ENCODE data around the gene COL6A2.
"Not testable (repeated sequence)": the region's sequence is repeated elsewhere in the genome, so short reads cannot be mapped to it uniquely, and the experiment has no call there.

Gene COL6A2

DNA sequence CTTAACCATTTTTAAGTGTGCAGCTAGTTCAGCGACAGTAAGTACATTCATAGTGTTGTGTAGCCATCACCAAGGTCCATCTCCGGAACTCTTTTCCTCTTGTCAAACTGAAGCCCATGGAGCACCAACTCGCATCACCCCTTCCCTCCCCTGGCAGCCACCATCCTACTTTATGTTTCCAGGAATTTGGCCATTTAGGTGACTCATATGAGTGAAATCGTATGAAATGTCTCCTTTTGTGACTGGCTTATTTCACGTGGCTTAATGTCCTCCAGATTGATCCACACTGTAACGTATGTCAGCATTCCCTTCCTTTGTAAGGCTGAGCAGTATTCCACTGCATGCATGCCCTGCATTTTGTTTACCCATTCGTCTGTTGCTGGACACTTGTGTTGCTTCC, 2.5 kb downstream of the COL6A2 start:
- no peaks in the 10 kb centered on the region for H3K36me3 ChIP-seq (ENCODE audit: control insufficient read depth in 5 of 5, insufficient read depth in 5 of 5, low read length in 5 of 5)
- no peak overlapping the region for H3K9ac ChIP-seq (ENCODE audit: low read length in 5 of 5)
- H3K4me1 ChIP-seq (ENCODE audit: control insufficient read depth in 5 of 5, insufficient read depth in 5 of 5, low read length in 5 of 5): peaks cover 0 to 38% (median 22%) of the 10 kb centered on the region in 5 donors
- H3K27ac ChIP-seq (ENCODE audit: low read depth, low read length): no peak overlapping the region
- H3K27me3 ChIP-seq (ENCODE audit: control insufficient read depth in 5 of 5, insufficient read depth in 4 of 5, low read length in 5 of 5): peaks cover 0 to 26% (median 0%) of the 10 kb centered on the region in 5 donors
- H3K4me3 ChIP-seq (ENCODE audit: low read depth in 1 of 5, low read length in 5 of 5): peak overlapping the region; percentile 30 to 64 (median 44)
- peaks cover 0 to 8% (median 7%) of the 10 kb centered on the region in 5 donors for H3K9me3 ChIP-seq (ENCODE audit: control insufficient read depth in 5 of 5, low read length in 5 of 5)

DNA sequence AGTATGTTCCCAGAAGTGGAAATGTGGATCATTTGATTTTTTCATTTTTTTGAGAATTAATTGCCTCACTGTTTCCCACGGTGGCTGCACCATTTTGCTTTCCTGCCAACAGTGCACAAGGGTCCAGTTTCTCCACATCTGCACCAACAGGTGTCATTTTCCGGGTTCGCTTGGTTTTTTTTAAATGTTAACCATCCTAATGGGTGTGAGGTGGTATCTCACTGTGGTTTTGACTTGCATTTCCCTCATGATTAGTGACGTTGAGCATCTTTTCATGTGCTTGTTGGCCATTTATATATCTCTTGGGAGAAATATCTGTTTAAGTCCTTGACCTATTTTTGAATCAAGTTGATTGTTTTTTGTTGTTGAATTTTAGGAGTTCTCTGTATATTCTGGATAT, 3.0 kb downstream of the COL6A2 start:
- peaks cover 0 to 10% (median 7%) of the 10 kb centered on the region in 5 donors for H3K9me3 ChIP-seq (ENCODE audit: control insufficient read depth in 5 of 5, low read length in 5 of 5)
- peaks cover 0 to 26% (median 0%) of the 10 kb centered on the region in 5 donors for H3K27me3 ChIP-seq (ENCODE audit: control insufficient read depth in 5 of 5, insufficient read depth in 4 of 5, low read length in 5 of 5)
- no peak overlapping the region for H3K27ac ChIP-seq (ENCODE audit: low read depth, low read length)

DNA sequence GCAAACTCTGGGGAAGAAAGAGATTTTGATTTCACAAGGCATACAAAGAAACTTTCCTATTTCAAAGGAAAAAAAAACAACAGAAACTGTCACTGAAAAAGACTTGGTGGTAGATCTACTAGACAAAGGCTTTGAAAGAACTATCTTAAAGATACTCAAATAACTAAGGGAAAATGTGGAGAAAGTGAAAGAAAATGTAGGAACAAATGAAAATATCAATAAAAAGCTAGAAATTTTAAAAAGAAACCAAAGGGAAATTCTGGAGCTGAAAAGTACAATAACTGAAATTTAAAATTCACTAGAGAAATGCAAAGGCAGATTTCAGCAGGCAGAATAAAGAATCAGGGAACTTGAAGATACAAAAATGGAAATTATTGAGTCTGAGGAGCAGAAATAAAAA, 6.2 kb downstream of the COL6A2 start:
- Histone ChIP-seq H3K9me3 (ENCODE audit: control insufficient read depth in 5 of 5, low read length in 5 of 5) (peaks cover 0 to 12% (median 8%) of the 10 kb centered on the region in 5 donors), H3K27ac (ENCODE audit: low read depth, low read length) (no peak overlapping the region)

More for the DNA sequence above, 3.0 kb downstream of the COL6A2 start:
- Histone ChIP-seq H3K9ac (ENCODE audit: low read length in 5 of 5) (no peak overlapping the region), H3K36me3 (ENCODE audit: control insufficient read depth in 5 of 5, insufficient read depth in 5 of 5, low read length in 5 of 5) (no peaks in the 10 kb centered on the region), H3K4me1 (ENCODE audit: control insufficient read depth in 5 of 5, insufficient read depth in 5 of 5, low read length in 5 of 5) (peaks cover 0 to 33% (median 18%) of the 10 kb centered on the region in 5 donors), H3K4me3 (ENCODE audit: low read depth in 1 of 5, low read length in 5 of 5) (peak overlapping the region; percentile 30 to 64 (median 44))

DNA sequence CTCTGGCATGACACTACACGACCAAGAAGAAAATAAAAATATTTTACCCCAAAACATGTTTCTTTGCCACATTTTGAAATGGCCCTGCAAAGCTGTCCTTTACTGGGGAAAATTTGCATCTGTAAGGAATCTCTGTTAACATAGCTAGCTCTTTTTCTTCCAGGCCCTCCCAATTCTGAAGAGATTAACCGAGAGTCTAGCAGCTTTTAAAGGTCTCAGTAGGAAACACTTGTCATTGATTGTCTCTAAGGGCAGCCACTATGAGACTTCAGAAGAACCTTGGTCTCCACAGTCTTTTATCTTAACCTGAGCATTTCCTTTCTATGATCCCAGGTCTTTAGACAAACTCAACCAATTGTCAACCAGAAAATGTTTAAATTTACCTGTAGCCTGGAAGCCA, 9.5 kb downstream of the COL6A2 start:
- not testable (repeated sequence) for H3K9ac ChIP-seq (ENCODE audit: low read length in 5 of 5); H3K27ac ChIP-seq (ENCODE audit: low read depth, low read length); H3K27me3 ChIP-seq (ENCODE audit: control insufficient read depth in 5 of 5, insufficient read depth in 4 of 5, low read length in 5 of 5); H3K4me3 ChIP-seq (ENCODE audit: low read depth in 1 of 5, low read length in 5 of 5); H3K36me3 ChIP-seq (ENCODE audit: control insufficient read depth in 5 of 5, insufficient read depth in 5 of 5, low read length in 5 of 5)
- peaks cover 0 to 10% (median 3%) of the 10 kb centered on the region in 5 donors for H3K9me3 ChIP-seq (ENCODE audit: control insufficient read depth in 5 of 5, low read length in 5 of 5)
- H3K4me1 ChIP-seq (ENCODE audit: control insufficient read depth in 5 of 5, insufficient read depth in 5 of 5, low read length in 5 of 5): peaks cover 0 to 17% (median 15%) of the 10 kb centered on the region in 5 donors

More for the DNA sequence above, 6.2 kb downstream of the COL6A2 start:
- peaks cover 0 to 24% (median 7%) of the 10 kb centered on the region in 5 donors for H3K4me1 ChIP-seq (ENCODE audit: control insufficient read depth in 5 of 5, insufficient read depth in 5 of 5, low read length in 5 of 5)
- no peak overlapping the region for H3K4me3 ChIP-seq (ENCODE audit: low read depth in 1 of 5, low read length in 5 of 5)
- no peak overlapping the region for H3K9ac ChIP-seq (ENCODE audit: low read length in 5 of 5)
- H3K27me3 ChIP-seq (ENCODE audit: control insufficient read depth in 5 of 5, insufficient read depth in 4 of 5, low read length in 5 of 5): peaks cover 0 to 12% (median 0%) of the 10 kb centered on the region in 5 donors
- no peaks in the 10 kb centered on the region for H3K36me3 ChIP-seq (ENCODE audit: control insufficient read depth in 5 of 5, insufficient read depth in 5 of 5, low read length in 5 of 5)

DNA sequence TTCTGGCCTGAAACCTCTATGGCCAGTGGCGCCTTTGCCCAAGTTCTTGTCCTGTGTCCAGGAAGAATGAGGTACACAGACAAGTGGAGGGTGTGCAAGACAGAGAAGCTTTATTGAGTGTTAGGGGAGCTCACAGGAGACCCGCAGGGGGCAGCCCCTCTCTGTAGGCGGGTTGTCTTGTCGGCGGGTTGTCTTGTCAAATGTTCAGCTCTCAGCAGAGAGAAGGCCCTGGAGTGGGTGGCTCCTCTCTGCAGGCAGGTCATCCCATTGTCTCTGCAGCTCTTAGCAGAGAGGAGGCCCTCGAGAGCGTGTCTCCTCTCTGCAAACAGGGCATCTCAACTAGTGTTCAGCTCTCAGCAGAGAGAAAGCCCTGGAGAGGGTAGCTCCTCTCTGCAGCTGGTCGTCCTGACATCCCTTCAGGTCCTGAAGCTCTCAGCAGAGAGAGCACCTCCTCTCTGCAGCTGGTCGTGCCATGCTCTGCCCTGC, 11.0 kb downstream of the COL6A2 start:
- Histone ChIP-seq H3K27ac (ENCODE audit: low read depth, low read length) (no peak overlapping the region), H3K9ac (ENCODE audit: low read length in 5 of 5) (no peak overlapping the region), H3K36me3 (ENCODE audit: control insufficient read depth in 5 of 5, insufficient read depth in 5 of 5, low read length in 5 of 5) (peaks cover 0 to 21% (median 19%) of the 10 kb centered on the region in 5 donors), H3K27me3 (ENCODE audit: control insufficient read depth in 5 of 5, insufficient read depth in 4 of 5, low read length in 5 of 5) (no peaks in the 10 kb centered on the region), H3K9me3 (ENCODE audit: control insufficient read depth in 5 of 5, low read length in 5 of 5) (peaks cover 0 to 7% (median 0%) of the 10 kb centered on the region in 5 donors), H3K4me3 (ENCODE audit: low read depth in 1 of 5, low read length in 5 of 5) (no peak overlapping the region), H3K4me1 (ENCODE audit: control insufficient read depth in 5 of 5, insufficient read depth in 5 of 5, low read length in 5 of 5) (peaks cover 0 to 17% (median 13%) of the 10 kb centered on the region in 5 donors)

DNA sequence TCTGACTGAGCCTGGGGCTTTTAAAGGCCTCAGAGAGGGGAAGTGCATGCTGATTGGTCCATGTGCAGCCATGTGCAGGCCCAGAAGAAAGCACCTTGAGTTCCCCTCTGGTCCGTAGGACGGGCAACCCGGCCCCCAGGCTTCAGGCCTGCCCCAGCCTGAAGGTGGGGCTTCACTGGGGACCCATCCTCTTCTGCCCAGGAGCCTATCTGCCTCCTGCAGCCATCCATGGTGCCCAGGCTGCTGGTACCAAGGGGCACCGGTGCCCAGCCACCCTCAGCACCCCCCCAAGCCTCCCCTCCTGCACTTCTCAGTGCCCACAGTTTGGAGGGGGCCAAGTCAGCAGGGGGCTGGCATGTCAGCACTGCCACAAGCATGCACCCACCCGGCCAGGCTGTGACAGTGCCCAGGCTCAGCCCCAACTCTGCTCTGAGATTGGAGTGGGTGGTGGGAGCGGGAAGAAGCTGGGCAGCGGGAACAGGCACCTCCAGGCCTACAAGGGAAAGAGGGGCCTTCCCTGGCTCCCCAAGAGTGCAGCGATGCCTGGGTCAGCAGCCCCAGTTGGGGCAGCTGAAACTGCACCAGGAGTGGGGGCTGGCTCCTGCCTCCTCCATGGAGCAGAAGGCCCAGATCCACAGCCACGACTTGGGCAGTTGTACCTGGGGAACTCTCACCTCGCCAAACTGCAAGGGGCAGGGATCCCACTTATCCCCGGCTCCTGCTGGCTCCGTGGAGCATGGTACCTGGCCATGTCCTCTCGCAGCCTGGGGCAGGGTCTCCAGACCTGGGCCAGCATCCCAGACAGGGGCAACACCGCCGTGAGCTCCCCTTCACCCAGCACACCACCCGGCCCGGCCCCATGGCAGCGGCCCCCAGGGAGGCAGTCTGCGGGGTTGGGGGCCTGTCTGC, 11.7 kb downstream of the COL6A2 start:
- Histone ChIP-seq H3K9ac (ENCODE audit: low read length in 5 of 5) (peak overlapping the region in 1 of 5 donors; percentile 26), H3K9me3 (ENCODE audit: control insufficient read depth in 5 of 5, low read length in 5 of 5) (peaks cover 0 to 5% (median 0%) of the 10 kb centered on the region in 5 donors), H3K4me1 (ENCODE audit: control insufficient read depth in 5 of 5, insufficient read depth in 5 of 5, low read length in 5 of 5) (peaks cover 0 to 17% (median 12%) of the 10 kb centered on the region in 5 donors), H3K4me3 (ENCODE audit: low read depth in 1 of 5, low read length in 5 of 5) (no peak overlapping the region), H3K27ac (ENCODE audit: low read depth, low read length) (no peak overlapping the region), H3K36me3 (ENCODE audit: control insufficient read depth in 5 of 5, insufficient read depth in 5 of 5, low read length in 5 of 5) (peaks cover 3 to 25% (median 23%) of the 10 kb centered on the region in 5 donors), H3K27me3 (ENCODE audit: control insufficient read depth in 5 of 5, insufficient read depth in 4 of 5, low read length in 5 of 5) (no peaks in the 10 kb centered on the region)

DNA sequence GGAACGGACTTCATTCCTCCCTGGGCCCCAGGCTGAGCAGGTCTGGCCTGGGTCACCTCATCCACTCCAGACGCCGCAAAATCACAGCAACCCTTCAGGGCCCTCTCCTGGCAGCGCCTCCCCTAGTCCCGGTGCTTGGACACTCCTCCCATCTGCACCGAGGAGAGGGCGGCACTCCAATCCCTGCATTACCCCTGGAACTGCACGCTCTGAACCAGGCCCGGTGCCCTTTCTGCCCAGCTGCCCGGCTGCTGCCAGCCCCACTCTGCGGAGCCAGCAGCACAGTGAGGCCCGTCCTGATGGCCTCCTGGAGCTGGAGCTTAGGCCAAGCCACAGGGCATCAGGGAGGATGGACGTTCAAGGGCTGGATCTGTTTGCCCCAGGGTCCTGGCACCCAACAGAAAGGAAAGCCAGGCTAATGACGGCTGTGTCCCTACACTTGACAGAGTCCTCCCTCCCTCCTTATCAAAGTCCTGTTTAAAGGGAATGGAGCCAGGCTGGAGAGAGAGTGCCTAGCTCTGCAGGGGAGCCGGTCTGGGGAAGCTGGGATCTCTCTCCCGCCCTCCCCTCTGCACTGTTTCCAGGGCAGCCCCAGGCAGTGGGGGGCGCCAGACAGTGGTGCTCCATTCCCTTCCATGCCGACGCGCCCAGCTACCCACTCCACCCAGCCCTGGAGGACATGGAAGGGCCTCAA, 12.7 kb downstream of the COL6A2 start:
- Histone ChIP-seq H3K9me3 (ENCODE audit: control insufficient read depth in 5 of 5, low read length in 5 of 5) (peaks cover 0 to 9% (median 4%) of the 10 kb centered on the region in 5 donors), H3K27ac (ENCODE audit: low read depth, low read length) (no peak overlapping the region), H3K27me3 (ENCODE audit: control insufficient read depth in 5 of 5, insufficient read depth in 4 of 5, low read length in 5 of 5) (no peaks in the 10 kb centered on the region), H3K9ac (ENCODE audit: low read length in 5 of 5) (peak overlapping the region in 1 of 5 donors; percentile 26), H3K36me3 (ENCODE audit: control insufficient read depth in 5 of 5, insufficient read depth in 5 of 5, low read length in 5 of 5) (peaks cover 5 to 34% (median 30%) of the 10 kb centered on the region in 5 donors), H3K4me1 (ENCODE audit: control insufficient read depth in 5 of 5, insufficient read depth in 5 of 5, low read length in 5 of 5) (peaks cover 0 to 17% (median 12%) of the 10 kb centered on the region in 5 donors), H3K4me3 (ENCODE audit: low read depth in 1 of 5, low read length in 5 of 5) (no peak overlapping the region)

DNA sequence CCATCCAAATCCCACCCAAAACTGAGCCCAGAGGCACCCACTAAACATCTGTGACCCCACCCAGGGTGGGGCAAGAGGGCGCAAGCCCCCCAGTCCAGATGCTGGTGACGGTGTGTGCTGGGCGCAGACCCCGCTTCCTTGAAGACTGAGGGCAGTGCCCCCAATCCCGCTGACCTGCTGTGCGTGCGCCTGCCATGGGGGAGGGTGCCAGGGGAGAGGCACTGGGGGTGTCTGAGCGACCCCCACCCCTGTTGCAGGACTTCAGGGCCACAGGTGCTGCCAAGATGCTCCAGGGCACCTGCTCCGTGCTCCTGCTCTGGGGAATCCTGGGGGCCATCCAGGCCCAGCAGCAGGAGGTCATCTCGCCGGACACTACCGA, 13.3 kb downstream of the COL6A2 start:
- Histone ChIP-seq H3K4me1 (ENCODE audit: control insufficient read depth in 5 of 5, insufficient read depth in 5 of 5, low read length in 5 of 5) (peaks cover 0 to 17% (median 12%) of the 10 kb centered on the region in 5 donors), H3K36me3 (ENCODE audit: control insufficient read depth in 5 of 5, insufficient read depth in 5 of 5, low read length in 5 of 5) (peaks cover 5 to 40% (median 36%) of the 10 kb centered on the region in 5 donors), H3K4me3 (ENCODE audit: low read depth in 1 of 5, low read length in 5 of 5) (no peak overlapping the region), H3K27ac (ENCODE audit: low read depth, low read length) (no peak overlapping the region), H3K9ac (ENCODE audit: low read length in 5 of 5) (no peak overlapping the region), H3K9me3 (ENCODE audit: control insufficient read depth in 5 of 5, low read length in 5 of 5) (peaks cover 0 to 9% (median 4%) of the 10 kb centered on the region in 5 donors), H3K27me3 (ENCODE audit: control insufficient read depth in 5 of 5, insufficient read depth in 4 of 5, low read length in 5 of 5) (no peaks in the 10 kb centered on the region)

DNA sequence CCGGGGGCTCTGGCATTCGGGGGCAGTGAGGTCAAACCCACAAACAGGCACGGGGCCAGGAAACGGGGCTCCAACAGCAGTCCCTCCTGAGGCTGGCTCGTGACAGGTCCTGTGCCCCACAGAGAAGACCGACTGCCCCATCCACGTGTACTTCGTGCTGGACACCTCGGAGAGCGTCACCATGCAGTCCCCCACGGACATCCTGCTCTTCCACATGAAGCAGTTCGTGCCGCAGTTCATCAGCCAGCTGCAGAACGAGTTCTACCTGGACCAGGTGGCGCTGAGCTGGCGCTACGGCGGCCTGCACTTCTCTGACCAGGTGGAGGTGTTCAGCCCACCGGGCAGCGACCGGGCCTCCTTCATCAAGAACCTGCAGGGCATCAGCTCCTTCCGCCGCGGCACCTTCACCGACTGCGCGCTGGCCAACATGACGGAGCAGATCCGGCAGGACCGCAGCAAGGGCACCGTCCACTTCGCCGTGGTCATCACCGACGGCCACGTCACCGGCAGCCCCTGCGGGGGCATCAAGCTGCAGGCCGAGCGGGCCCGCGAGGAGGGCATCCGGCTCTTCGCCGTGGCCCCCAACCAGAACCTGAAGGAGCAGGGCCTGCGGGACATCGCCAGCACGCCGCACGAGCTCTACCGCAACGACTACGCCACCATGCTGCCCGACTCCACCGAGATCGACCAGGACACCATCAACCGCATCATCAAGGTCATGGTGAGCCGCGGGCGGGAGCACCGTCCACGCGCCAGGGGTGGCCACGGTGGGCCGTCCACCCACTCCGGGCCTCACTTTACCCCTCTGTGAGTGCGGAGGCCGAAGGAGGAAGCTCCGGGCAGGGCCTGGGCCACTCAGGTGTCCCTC, 14.2 kb downstream of the COL6A2 start:
- no peak overlapping the region for H3K27ac ChIP-seq (ENCODE audit: low read depth, low read length)
- peaks cover 0 to 17% (median 12%) of the 10 kb centered on the region in 5 donors for H3K4me1 ChIP-seq (ENCODE audit: control insufficient read depth in 5 of 5, insufficient read depth in 5 of 5, low read length in 5 of 5)
- H3K4me3 ChIP-seq (ENCODE audit: low read depth in 1 of 5, low read length in 5 of 5): no peak overlapping the region
- H3K36me3 ChIP-seq (ENCODE audit: control insufficient read depth in 5 of 5, insufficient read depth in 5 of 5, low read length in 5 of 5): peaks cover 5 to 49% (median 45%) of the 10 kb centered on the region in 5 donors
- H3K9me3 ChIP-seq (ENCODE audit: control insufficient read depth in 5 of 5, low read length in 5 of 5): peaks cover 0 to 9% (median 4%) of the 10 kb centered on the region in 5 donors
- H3K27me3 ChIP-seq (ENCODE audit: control insufficient read depth in 5 of 5, insufficient read depth in 4 of 5, low read length in 5 of 5): no peaks in the 10 kb centered on the region
- no peak overlapping the region for H3K9ac ChIP-seq (ENCODE audit: low read length in 5 of 5)
